HG03558 (cell line): ENCODE results near the gene FRYL.
"Not testable (repeated sequence)": the region's sequence is repeated elsewhere in the genome, so short reads cannot be mapped to it uniquely, and the experiment has no call there.

Source experiments
- ATAC-seq: cut with Tn5 transposase; IDR thresholded peaks from one replicate; pipeline ENCODE4 v1.9.1; 2021; ENCODE audit warnings: moderate number of reproducible peaks; ENCODE audit not compliant: unreplicated experiment; ENCODE audit errors: extremely low read depth

The FRYL gene

GRCh38 chr4:48752246-48752645 lies 27.8 kb downstream of the FRYL start:
- no peak for ATAC-seq

- ATAC-seq: no peak
These were observed 31.0 kb downstream of the FRYL start for GRCh38 chr4:48748949-48749596.

GRCh38 chr4:48746608-48747362 lies 33.3 kb downstream of the FRYL start:
- ATAC-seq: no peak

- ATAC-seq: not testable (repeated sequence)
These were observed 34.9 kb downstream of the FRYL start for GRCh38 chr4:48745223-48745622.

GRCh38 chr4:48742412-48742811 lies 37.7 kb downstream of the FRYL start:
- ATAC-seq: no peak

- ATAC-seq: peak; percentile 40
These were observed 40.5 kb downstream of the FRYL start for GRCh38 chr4:48739560-48740019.

GRCh38 chr4:48738856-48739255 lies 41.2 kb downstream of the FRYL start:
- no peak for ATAC-seq

- ATAC-seq: not testable (repeated sequence)
These were observed 51.1 kb downstream of the FRYL start for GRCh38 chr4:48728906-48729496.

GRCh38 chr4:48727666-48728459 lies 52.2 kb downstream of the FRYL start:
- no peak for ATAC-seq

- ATAC-seq: no peak
These were observed 54.7 kb downstream of the FRYL start for GRCh38 chr4:48725414-48725813.

- ATAC-seq: no peak
These were observed 57.3 kb downstream of the FRYL start for GRCh38 chr4:48722509-48723446.

GRCh38 chr4:48720459-48720858 lies 59.6 kb downstream of the FRYL start:
- ATAC-seq: no peak

- no peak for ATAC-seq
These were observed 61.1 kb downstream of the FRYL start for GRCh38 chr4:48718818-48719465.

- not testable (repeated sequence) for ATAC-seq
These were observed 63.8 kb downstream of the FRYL start for GRCh38 chr4:48716285-48716684.

- ATAC-seq: no peak
These were observed 69.5 kb downstream of the FRYL start for GRCh38 chr4:48710446-48711209.

- no peak for ATAC-seq
These were observed 70.2 kb downstream of the FRYL start for GRCh38 chr4:48709901-48710300.

- no peak for ATAC-seq
These were observed 71.5 kb downstream of the FRYL start for GRCh38 chr4:48708610-48709009.

GRCh38 chr4:48706736-48707135 lies 73.3 kb downstream of the FRYL start:
- ATAC-seq: no peak
